MM.1S (cell line): ENCODE results near the gene WNT4.

Experiments
- DNase-seq: peaks from one replicate; pipeline ENCODE4 v3.0.0-alpha.2; 2015
- H2AFZ ChIP-seq: fragments of 300-600 bp; sonication (generic); 2 replicates; pipeline ENCODE4 v1.6.0; 2016; ENCODE audit warnings: antibody characterized with exemption, low read length
- H3F3A ChIP-seq: fragments of 300-600 bp; sonication (generic); 2 replicates; pipeline ENCODE4 v1.6.1; 2016; ENCODE audit warnings: mild to moderate bottlenecking, antibody characterized with exemption, low read length, moderate library complexity, mixed read lengths; ENCODE audit not compliant: insufficient read depth
- H3K27ac ChIP-seq: fragments of 300-600 bp; sonication (generic); 2 replicates; pipeline ENCODE4 v1.5.1; 2016; ENCODE audit warnings: mild to moderate bottlenecking, low read length
- H3K27me3 ChIP-seq: fragments of 300-600 bp; sonication (generic); replicated peaks from 2 replicates; pipeline ENCODE4 v1.6.0; 2016; ENCODE audit warnings: low read length; ENCODE audit not compliant: insufficient read depth
- H3K36me3 ChIP-seq: fragments of 300-600 bp; sonication (generic); replicated peaks from 2 replicates; pipeline ENCODE4 v1.6.1; 2016; ENCODE audit warnings: mild to moderate bottlenecking, low read length, mixed read lengths; ENCODE audit not compliant: insufficient read depth
- H3K4me1 ChIP-seq: fragments of 300-600 bp; sonication (generic); 2 replicates; pipeline ENCODE4 v1.6.1; 2016; ENCODE audit warnings: low read length, mixed read lengths
- H3K4me2 ChIP-seq: fragments of 300-600 bp; sonication (generic); 2 replicates; pipeline ENCODE4 v1.6.0; 2016; ENCODE audit warnings: low read depth, low read length
- H3K4me3 ChIP-seq: fragments of 300-600 bp; sonication (generic); 2 replicates; pipeline ENCODE4 v1.5.1; 2016; ENCODE audit warnings: low read length, mixed read lengths
- H3K79me2 ChIP-seq: fragments of 300-600 bp; sonication (generic); 2 replicates; pipeline ENCODE4 v1.6.1; 2016; ENCODE audit warnings: mixed run types, low read length, mixed read lengths
- H3K9ac ChIP-seq: fragments of 300-600 bp; sonication (generic); 2 replicates; pipeline ENCODE4 v1.6.1; 2016; ENCODE audit warnings: low read length, mixed read lengths
- H3K9me2 ChIP-seq: fragments of 300-600 bp; sonication (generic); replicated peaks from 2 replicates; pipeline ENCODE4 v1.6.1; 2016; ENCODE audit warnings: mild to moderate bottlenecking, low read length, mixed read lengths; ENCODE audit not compliant: insufficient read depth
- H3K9me3 ChIP-seq: fragments of 300-600 bp; sonication (generic); replicated peaks from 2 replicates; pipeline ENCODE4 v1.6.1; 2016; ENCODE audit warnings: mild to moderate bottlenecking, low read length, mixed read lengths; ENCODE audit not compliant: insufficient read depth
- H4K20me1 ChIP-seq: fragments of 300-600 bp; sonication (generic); 2 replicates; pipeline ENCODE4 v1.6.1; 2016; ENCODE audit warnings: mild to moderate bottlenecking, low read length, moderate library complexity, mixed read lengths; ENCODE audit not compliant: insufficient read depth
- CTCF ChIP-seq: fragments of 300-600 bp; sonication (generic); IDR thresholded peaks from 2 replicates; pipeline ENCODE4 v1.5.1; 2016; ENCODE audit warnings: antibody characterized with exemption, low read length, mixed read lengths
- EZH2 ChIP-seq: fragments of 300-600 bp; sonication (generic); optimal IDR thresholded peaks from 2 replicates; pipeline ENCODE3; 2017; ENCODE audit warnings: low read depth, mild to moderate bottlenecking, antibody characterized with exemption, low read length, mixed read lengths
- EZH2phosphoT487 ChIP-seq: fragments of 300-600 bp; sonication (generic); IDR thresholded peaks from 2 replicates; pipeline ENCODE4 v1.6.1; 2018; ENCODE audit warnings: antibody characterized with exemption, low read length

The WNT4 gene

GRCh38 chr1:22076346-22076745 lies 66.6 kb downstream of the WNT4 start:
- no peaks in the 10 kb centered on the region for H3K27me3 ChIP-seq
- H3K4me3 ChIP-seq = no peak overlapping the region
- peaks cover 14% of the 10 kb centered on the region for H3K4me1 ChIP-seq
- H3K27ac ChIP-seq = no peak overlapping the region
- H3F3A ChIP-seq = no peaks in the 10 kb centered on the region
- no peak overlapping the region for H3K4me2 ChIP-seq
- peaks cover 99% of the 10 kb centered on the region for H3K79me2 ChIP-seq
- H3K9me3 ChIP-seq = no peaks in the 10 kb centered on the region
- H3K9me2 ChIP-seq = no peaks in the 10 kb centered on the region
- DNase-seq = no peak
- H3K9ac ChIP-seq = no peak overlapping the region
- no peaks in the 10 kb centered on the region; the same call in 1 of the 2 replicates for H3K36me3 ChIP-seq
- TF ChIP-seq EZH2phosphoT487 = no peak
- H4K20me1 ChIP-seq = peaks cover 64% of the 10 kb centered on the region
- H2AFZ ChIP-seq = no peak overlapping the region

- DNase-seq = no peak
- Histone ChIP-seq H3K9me3 (no peaks in the 10 kb centered on the region), H3K9me2 (no peaks in the 10 kb centered on the region)
Observed at GRCh38 chr1:22075718-22076117, 67.2 kb downstream of the WNT4 start.

GRCh38 chr1:22074803-22075202 lies 68.1 kb downstream of the WNT4 start:
- no peak overlapping the region for H2AFZ ChIP-seq
- TF ChIP-seq EZH2phosphoT487 (no peak), CTCF (no peak), EZH2 (no peak)
- no peaks in the 10 kb centered on the region; the same call in 1 of the 2 replicates for H3K36me3 ChIP-seq
- no peak overlapping the region for H3K4me3 ChIP-seq
- H3K4me1 ChIP-seq = peaks cover 14% of the 10 kb centered on the region
- peaks cover 99% of the 10 kb centered on the region for H3K79me2 ChIP-seq
- DNase-seq = no peak
- peak overlapping the region; percentile 16; the same call in 1 of the 2 replicates for H3K4me2 ChIP-seq
- no peak overlapping the region for H3K9ac ChIP-seq
- H3K9me3 ChIP-seq = no peaks in the 10 kb centered on the region
- no peaks in the 10 kb centered on the region for H3K27me3 ChIP-seq
- H3K9me2 ChIP-seq = no peaks in the 10 kb centered on the region
- peaks cover 66% of the 10 kb centered on the region for H4K20me1 ChIP-seq
- no peaks in the 10 kb centered on the region; the same call in 1 of the 2 replicates for H3F3A ChIP-seq
- peak overlapping the region; percentile 8; the same call in 1 of the 2 replicates for H3K27ac ChIP-seq

More at GRCh38 chr1:22075718-22076117, 67.2 kb downstream of the WNT4 start:
- Histone ChIP-seq H3K4me2 (no peak overlapping the region), H3K27me3 (no peaks in the 10 kb centered on the region), H3K9ac (no peak overlapping the region), H3K4me3 (no peak overlapping the region), H2AFZ (no peak overlapping the region), H3K4me1 (peaks cover 14% of the 10 kb centered on the region), H3K79me2 (peaks cover 99% of the 10 kb centered on the region), H3F3A (no peaks in the 10 kb centered on the region; the same call in 1 of the 2 replicates), H3K36me3 (no peaks in the 10 kb centered on the region; the same call in 1 of the 2 replicates), H4K20me1 (peaks cover 62% of the 10 kb centered on the region), H3K27ac (no peak overlapping the region)
- TF ChIP-seq EZH2 = no peak
- no peak for TF ChIP-seq EZH2phosphoT487
- TF ChIP-seq CTCF = no peak

- H3K4me3 ChIP-seq = no peak overlapping the region
- no peak overlapping the region for H3K9ac ChIP-seq
- H2AFZ ChIP-seq = no peak overlapping the region
- no peak overlapping the region for H3K4me2 ChIP-seq
- H3F3A ChIP-seq = peaks cover 3% of the 10 kb centered on the region; the same call in 1 of the 2 replicates
- peaks cover 78% of the 10 kb centered on the region for H4K20me1 ChIP-seq
- H3K79me2 ChIP-seq = peaks cover 100% of the 10 kb centered on the region
- TF ChIP-seq EZH2phosphoT487 (no peak), EZH2 (no peak), CTCF (no peak)
- H3K27me3 ChIP-seq = no peaks in the 10 kb centered on the region
- H3K9me2 ChIP-seq = no peaks in the 10 kb centered on the region
- DNase-seq = no peak
- H3K9me3 ChIP-seq = no peaks in the 10 kb centered on the region
- peaks cover 21% of the 10 kb centered on the region for H3K4me1 ChIP-seq
- no peaks in the 10 kb centered on the region; the same call in 1 of the 2 replicates for H3K36me3 ChIP-seq
- H3K27ac ChIP-seq = no peak overlapping the region
Observed at GRCh38 chr1:22071511-22071910, 71.4 kb downstream of the WNT4 start.
